Body of pancreas (tissue), 4 donors: ENCODE measurements around the gene ADAMTS20. TPM values are rescaled to one million over a fixed set of nuclear protein-coding genes. Genes with fewer than 3 reads are reported as not detected.
A peak's percentile ranks its signal among the peaks of the same experiment; 100 is the strongest.

Experiments
- ATAC-seq: fragments of 150-250 bp; one replicate; pipeline ENCODE4 v1.9.1; 2016
- DNase-seq, 4 donors: peaks; one replicate each; pipeline ENCODE4 v3.0.0-alpha.2; 2019
- H3K27ac ChIP-seq, 4 donors: fragments of 200-600 bp; sonication (generic); 1 replicate in 3 of 4; 2 replicates in 1 of 4; pipeline versions ENCODE4 v1.5.1 to v1.6.1; 2016 to 2019; ENCODE audit warnings: mild to moderate bottlenecking in 1 of 4, mixed read lengths in 1 of 4, moderate library complexity in 1 of 4
- H3K27me3 ChIP-seq, 2 donors: fragments of 200-600 bp; sonication (generic); one replicate each; pipeline ENCODE4 v1.6.0; 2016; ENCODE audit warnings: mild to moderate bottlenecking in 1 of 2
- H3K36me3 ChIP-seq, 2 donors: fragments of 200-600 bp; sonication (generic); replicated peaks in 1 of 2; 2 replicates each; pipeline ENCODE4 v1.5.1; 2016; ENCODE audit warnings: low read depth in 2 of 2; ENCODE audit not compliant: insufficient read depth in 1 of 2
- H3K4me1 ChIP-seq: fragments of 200-600 bp; sonication (generic); one replicate; pipeline ENCODE4 v1.6.0; 2016
- H3K4me3 ChIP-seq, 2 donors: fragments of 200-600 bp; sonication (generic); 1 replicate in 1 of 2; 2 replicates in 1 of 2; pipeline ENCODE4 v1.5.1; 2016 to 2019
- H3K9me3 ChIP-seq, 3 donors: fragments of 200-600 bp; sonication (generic); 1 replicate in 2 of 3; 2 replicates in 1 of 3; pipeline ENCODE4 v1.5.1; 2016
- POLR2A ChIP-seq, 3 donors: fragments of 450-650 bp; IDR thresholded peaks; one replicate each; pipeline ENCODE4 v1.6.1; 2016; ENCODE audit warnings: antibody characterized with exemption in 3 of 3, mild to moderate bottlenecking in 2 of 3
- WGBS, 2 donors: methylation state at CpG; one replicate each; pipeline ENCODE4 v1.1.5; 2017; 5-methylcytosine and 5-hydroxymethylcytosine counted together
- intact Hi-C: fragments of 100-400 bp; cut with DNase I; formaldehyde crosslinking; loops from one replicate; pipeline ENCODE4 v1.15.1; 2023
- total RNA-seq, 2 donors: library from RNA; depleted of rRNA; stranded (reverse); fragments of >200 nt; gene quantifications; one replicate each; pipeline ENCODE4 v1.1.0, GENCODE V29; 2016
- TF ChIP-seq, protein P1 (sequence below), 7 experiments: fragments of 450-650 bp in 4 of 7; fragments of 200-600 bp in 3 of 7; sonication (generic) in 3 of 7; IDR thresholded peaks; one replicate each; pipeline ENCODE4 v1.5.1; 2016 to 2019; ENCODE audit warnings: antibody characterized with exemption in 7 of 7

The ADAMTS20 gene
- total RNA-seq, 2 donors from 2014 or later: not detected

DNA sequence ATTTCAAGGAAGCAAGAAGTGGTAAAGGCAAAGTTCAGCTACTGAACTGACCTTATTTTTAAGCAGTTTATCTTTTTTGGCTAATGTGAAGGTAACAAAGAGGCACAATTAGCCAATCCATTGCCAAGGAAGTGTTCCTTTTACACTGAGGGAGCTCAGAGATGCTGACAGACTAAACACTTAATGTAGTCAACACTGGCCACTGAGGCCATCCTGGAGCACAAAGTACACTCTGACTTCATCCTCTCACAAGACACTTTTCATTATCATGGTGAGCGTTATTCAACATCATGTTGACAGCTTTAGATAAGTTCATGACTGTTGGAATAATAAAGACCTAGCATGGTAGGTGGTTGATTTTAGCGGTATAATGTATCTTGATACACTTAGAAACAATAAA, 89.9 kb downstream of the ADAMTS20 start:
- TF ChIP-seq POLR2A (IDR thresholded peaks at IDR 0.05): no peak
- TF ChIP-seq, protein P1, sequence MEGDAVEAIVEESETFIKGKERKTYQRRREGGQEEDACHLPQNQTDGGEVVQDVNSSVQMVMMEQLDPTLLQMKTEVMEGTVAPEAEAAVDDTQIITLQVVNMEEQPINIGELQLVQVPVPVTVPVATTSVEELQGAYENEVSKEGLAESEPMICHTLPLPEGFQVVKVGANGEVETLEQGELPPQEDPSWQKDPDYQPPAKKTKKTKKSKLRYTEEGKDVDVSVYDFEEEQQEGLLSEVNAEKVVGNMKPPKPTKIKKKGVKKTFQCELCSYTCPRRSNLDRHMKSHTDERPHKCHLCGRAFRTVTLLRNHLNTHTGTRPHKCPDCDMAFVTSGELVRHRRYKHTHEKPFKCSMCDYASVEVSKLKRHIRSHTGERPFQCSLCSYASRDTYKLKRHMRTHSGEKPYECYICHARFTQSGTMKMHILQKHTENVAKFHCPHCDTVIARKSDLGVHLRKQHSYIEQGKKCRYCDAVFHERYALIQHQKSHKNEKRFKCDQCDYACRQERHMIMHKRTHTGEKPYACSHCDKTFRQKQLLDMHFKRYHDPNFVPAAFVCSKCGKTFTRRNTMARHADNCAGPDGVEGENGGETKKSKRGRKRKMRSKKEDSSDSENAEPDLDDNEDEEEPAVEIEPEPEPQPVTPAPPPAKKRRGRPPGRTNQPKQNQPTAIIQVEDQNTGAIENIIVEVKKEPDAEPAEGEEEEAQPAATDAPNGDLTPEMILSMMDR (IDR thresholded peaks at IDR 0.05): no peak
- DNase-seq (no peak), ATAC-seq (no peak)
- no peaks in the 10 kb centered on the region for H3K36me3 ChIP-seq
- intact Hi-C loops: no loop called here
- no peaks in the 10 kb centered on the region for H3K27me3 ChIP-seq
- no peaks in the 10 kb centered on the region for H3K9me3 ChIP-seq
- no peaks in the 10 kb centered on the region for H3K4me1 ChIP-seq
- no peak overlapping the region for H3K27ac ChIP-seq
- no peak overlapping the region for H3K4me3 ChIP-seq
- 45 to 47% methylated on average over 2 of the region's 2 CpGs for WGBS, 2 donors

DNA sequence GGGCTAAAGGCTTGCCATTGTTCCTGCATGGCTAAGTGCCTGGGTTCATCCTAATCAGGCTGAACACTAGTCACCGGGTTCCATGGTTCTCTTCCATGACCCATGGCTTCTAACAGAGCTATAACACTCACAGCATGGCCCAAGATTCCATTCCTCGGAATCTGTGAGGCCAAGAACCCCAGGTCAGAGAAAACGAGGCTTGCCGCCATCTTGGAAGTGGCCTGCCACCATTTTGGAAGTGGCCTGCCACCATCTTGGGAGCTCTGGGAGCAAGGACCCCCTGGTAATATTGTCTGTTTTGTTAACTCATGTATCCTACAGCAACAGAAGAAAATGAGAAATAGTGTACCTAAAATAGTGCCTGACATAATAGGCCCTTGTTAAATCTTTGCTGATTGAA, 92.7 kb downstream of the ADAMTS20 start:
- intact Hi-C loops: no loop called here
- 68 to 74% methylated on average over 4 of the region's 4 CpGs for WGBS, 2 donors
- Histone ChIP-seq H3K4me1 (no peaks in the 10 kb centered on the region), H3K27ac (no peak overlapping the region), H3K9me3 (no peaks in the 10 kb centered on the region), H3K36me3 (no peaks in the 10 kb centered on the region), H3K4me3 (no peak overlapping the region), H3K27me3 (no peaks in the 10 kb centered on the region)
- DNase-seq (no peak), ATAC-seq (no peak)
- TF ChIP-seq, protein P1 (IDR thresholded peaks at IDR 0.05): no peak
- no peak for TF ChIP-seq POLR2A (IDR thresholded peaks at IDR 0.05)

DNA sequence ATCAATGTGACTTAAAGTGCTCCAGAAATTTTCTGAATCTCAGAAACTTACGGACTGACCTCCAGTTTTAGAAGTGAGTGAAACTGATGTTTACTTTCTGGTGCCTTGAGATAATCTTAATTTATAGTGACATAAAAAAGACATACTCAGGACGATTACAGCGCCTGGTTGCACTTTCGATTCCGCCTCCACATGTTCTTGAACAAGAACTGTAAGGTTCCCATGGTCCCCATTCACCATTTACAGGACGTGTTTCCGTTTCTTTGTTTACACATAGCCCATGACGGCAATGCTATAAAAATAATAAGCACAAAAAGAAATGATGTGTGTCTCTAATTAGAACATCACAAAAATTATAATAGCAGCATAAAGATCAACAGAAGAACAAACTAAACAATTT, 98.2 kb downstream of the ADAMTS20 start:
- Histone ChIP-seq H3K36me3 (no peaks in the 10 kb centered on the region), H3K9me3 (no peaks in the 10 kb centered on the region), H3K4me3 (no peak overlapping the region), H3K4me1 (no peaks in the 10 kb centered on the region), H3K27me3 (no peaks in the 10 kb centered on the region), H3K27ac (no peak overlapping the region)
- TF ChIP-seq, protein P1 (IDR thresholded peaks at IDR 0.05): no peak
- no peak for TF ChIP-seq POLR2A (IDR thresholded peaks at IDR 0.05)
- DNase-seq: no peak
- no peak for ATAC-seq
- intact Hi-C loops: no loop called here
- WGBS, 2 donors: 75 to 79% methylated on average over 8 of the region's 8 CpGs

DNA sequence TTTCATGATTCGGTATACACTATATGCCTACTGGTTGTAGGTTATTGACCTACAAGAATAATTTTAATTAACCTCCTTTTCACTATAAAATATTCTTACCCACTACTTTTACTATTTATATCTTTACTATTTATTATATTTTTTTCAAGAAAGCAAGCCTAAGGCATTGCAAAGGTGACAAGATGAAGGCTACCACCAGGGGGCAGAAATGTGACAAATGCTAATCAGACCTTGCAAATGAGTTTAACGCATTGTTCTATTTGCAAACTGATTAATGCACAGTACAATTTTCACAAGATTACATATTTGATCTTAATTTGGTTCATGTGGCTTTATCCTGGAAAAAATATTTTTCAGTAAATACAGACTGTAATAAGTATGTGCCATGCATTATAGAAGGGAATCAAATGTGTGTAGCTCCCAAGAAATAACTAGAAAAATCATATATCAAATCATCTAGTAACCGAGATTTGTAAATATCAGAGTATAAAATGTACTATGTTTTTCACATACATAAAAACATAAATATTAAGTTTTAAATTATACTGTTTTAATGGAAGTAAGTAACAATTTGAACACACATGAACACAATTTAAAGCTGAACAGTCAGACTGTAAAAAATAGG, 107.0 kb downstream of the ADAMTS20 start:
- peak; percentile 47 to 70 (median 56) for DNase-seq
- no peaks in the 10 kb centered on the region for H3K27me3 ChIP-seq
- no peak overlapping the region for H3K27ac ChIP-seq
- TF ChIP-seq, protein P1 (IDR thresholded peaks at IDR 0.05): peak; percentile 32 to 89 (median 58)
- no peak for TF ChIP-seq POLR2A (IDR thresholded peaks at IDR 0.05)
- intact Hi-C loops: no loop called here
- no peaks in the 10 kb centered on the region for H3K9me3 ChIP-seq
- WGBS, 2 donors: 39 to 40% methylated on average over 3 of the region's 3 CpGs
- peak; percentile 45 for ATAC-seq
- H3K36me3 ChIP-seq: no peaks in the 10 kb centered on the region
- no peak overlapping the region for H3K4me3 ChIP-seq
- H3K4me1 ChIP-seq: no peaks in the 10 kb centered on the region

DNA sequence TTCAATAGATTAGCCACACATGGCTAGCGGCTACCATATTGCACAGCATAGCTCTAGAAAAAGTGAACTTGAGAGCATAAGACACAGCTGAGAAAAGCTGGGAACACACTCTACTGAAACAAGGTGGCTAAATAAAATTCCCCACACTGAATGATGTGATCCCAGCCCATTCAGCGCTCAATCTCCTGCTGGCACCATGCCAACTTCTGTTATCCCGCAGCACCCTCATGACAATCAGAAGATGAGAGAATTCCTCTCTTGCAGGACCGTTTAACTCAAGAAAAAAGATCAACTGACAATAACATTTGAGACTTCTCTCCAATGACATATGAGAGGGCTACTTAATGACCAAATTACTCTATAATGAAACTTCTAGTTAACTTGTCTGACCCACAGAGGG, 115.4 kb downstream of the ADAMTS20 start:
- H3K4me3 ChIP-seq: no peak overlapping the region
- 78 to 82% methylated on average over 4 of the region's 4 CpGs for WGBS, 2 donors
- no peaks in the 10 kb centered on the region for H3K4me1 ChIP-seq
- H3K27me3 ChIP-seq: no peaks in the 10 kb centered on the region
- H3K9me3 ChIP-seq: no peaks in the 10 kb centered on the region
- H3K36me3 ChIP-seq: no peaks in the 10 kb centered on the region
- ATAC-seq (no peak), DNase-seq (no peak)
- no peak overlapping the region for H3K27ac ChIP-seq
- intact Hi-C loops: no loop called here
- no peak for TF ChIP-seq POLR2A (IDR thresholded peaks at IDR 0.05)
- TF ChIP-seq, protein P1 (IDR thresholded peaks at IDR 0.05): no peak
